Upper lobe of left lung (tissue), 6 donors: ENCODE results near the gene ATP8B3. TPM values are rescaled to one million over a fixed set of nuclear protein-coding genes. Genes with fewer than 3 reads are reported as not detected.
A peak's percentile ranks its signal among the peaks of the same experiment; 100 is the strongest.

Experiments used
- ATAC-seq, 2 donors: fragments of 200-7000 bp; cut with Tn5 transposase; one replicate each; pipeline ENCODE4 v1.9.1; 2022; ENCODE audit warnings: mild to moderate bottlenecking in 2 of 2, moderate library complexity in 2 of 2; ENCODE audit not compliant: low FRiP score in 2 of 2
- DNase-seq, 2 donors: peaks; one replicate each; pipeline ENCODE4 v3.0.0-alpha.2; 2019 to 2020
- H3K27ac ChIP-seq, 4 donors: fragments of 200-600 bp; sonication (generic); one replicate each; pipeline ENCODE4 v1.5.1; 2016 to 2019
- H3K27me3 ChIP-seq, 4 donors: fragments of 200-600 bp; sonication (generic); one replicate each; pipeline ENCODE4 v1.5.1; 2017 to 2019
- H3K36me3 ChIP-seq, 4 donors: fragments of 200-600 bp; sonication (generic); one replicate each; pipeline ENCODE4 v1.5.1; 2016 to 2019
- H3K4me1 ChIP-seq, 4 donors: fragments of 200-600 bp; sonication (generic); one replicate each; pipeline ENCODE4 v1.5.1; 2018 to 2019
- H3K4me3 ChIP-seq, 4 donors: fragments of 200-600 bp; sonication (generic); one replicate each; pipeline ENCODE4 v1.5.1; 2017 to 2019; ENCODE audit warnings: mild to moderate bottlenecking in 2 of 4, moderate library complexity in 1 of 4
- H3K9me3 ChIP-seq, 4 donors: fragments of 200-600 bp; sonication (generic); one replicate each; pipeline ENCODE4 v1.5.1; 2018 to 2019
- CTCF ChIP-seq, 6 experiments: fragments of 450-650 bp in 4 of 6; fragments of 200-600 bp in 2 of 6; sonication (generic) in 2 of 6; IDR thresholded peaks; one replicate each; pipeline ENCODE4 v1.5.1; 2016 to 2019; ENCODE audit warnings: antibody characterized with exemption in 6 of 6
- EP300 ChIP-seq, 4 donors: sonication (generic); formaldehyde crosslinking; IDR thresholded peaks; one replicate each; pipeline ENCODE4 v1.5.1; 2017; ENCODE audit warnings: antibody characterized with exemption in 4 of 4, control low read depth in 2 of 4
- POLR2A ChIP-seq, 4 donors: fragments of 450-650 bp; IDR thresholded peaks; one replicate each; pipeline ENCODE4 v1.5.1; 2016 to 2017; ENCODE audit warnings: antibody characterized with exemption in 4 of 4, mild to moderate bottlenecking in 2 of 4
- POLR2AphosphoS5 ChIP-seq, 2 donors: sonication (generic); formaldehyde crosslinking; IDR thresholded peaks; one replicate each; pipeline ENCODE4 v1.5.1; 2017; ENCODE audit warnings: antibody characterized with exemption in 2 of 2
- WGBS, 2 donors: methylation state at CpG; one replicate each; pipeline ENCODE4 v1.1.5; 2017 to 2018; 5-methylcytosine and 5-hydroxymethylcytosine counted together
- total RNA-seq, 6 donors: library from RNA; depleted of rRNA in 4 of 6; stranded (reverse); fragments of >200 nt in 4 of 6; gene quantifications; one replicate each; pipeline versions ENCODE4 v1.1.0 to v1.2.1, GENCODE V29; 2016 to 2021
- donor health status: DM: no; HTN: no; CAD: no; lungs with moderate emphysema.
- donor health status: DM: no; HTN: yes; CAD: no; lungs with severe emphysema.

ATP8B3 gene
- total RNA-seq, 6 donors from 2014 or later: under 0.01 to 6.2 (median 1.1) TPM

DNA sequence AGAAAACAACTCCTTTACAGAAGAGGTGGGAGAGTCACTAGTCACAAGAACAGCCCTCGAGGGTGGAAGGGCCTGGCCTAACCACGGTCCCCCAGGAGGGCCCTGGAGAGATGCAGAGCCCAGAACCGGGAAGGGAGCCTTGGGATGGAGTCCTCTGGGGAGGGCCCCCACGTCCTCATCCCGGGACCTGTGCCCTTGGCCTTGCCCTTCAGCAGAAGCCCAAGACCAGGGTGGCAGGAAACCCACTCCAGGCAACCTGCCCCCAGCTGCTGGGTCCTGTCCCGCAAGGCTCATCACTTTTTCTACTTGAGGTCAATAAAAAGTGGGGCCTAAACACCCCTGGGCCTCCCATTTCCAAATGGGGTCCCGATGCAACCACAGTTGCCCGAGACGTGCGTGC is 2.3 kb upstream of the ATP8B3 start:
- peak in 1 of 2 donors; percentile 31 for DNase-seq
- Histone ChIP-seq H3K27me3 (no peaks in the 10 kb centered on the region), H3K36me3 (peaks cover 32 to 50% (median 45%) of the 10 kb centered on the region in 4 donors), H3K27ac (no peak overlapping the region), H3K4me1 (peaks cover 12 to 21% (median 18%) of the 10 kb centered on the region in 4 donors), H3K4me3 (no peak overlapping the region), H3K9me3 (no peaks in the 10 kb centered on the region)
- no peak for ATAC-seq
- 84 to 89% methylated on average over 9 to 10 of the region's 10 CpGs for WGBS, 2 donors
- TF ChIP-seq POLR2AphosphoS5 (IDR thresholded peaks at IDR 0.05) (no peak), POLR2A (IDR thresholded peaks at IDR 0.05) (no peak), EP300 (IDR thresholded peaks at IDR 0.05) (no peak), CTCF (IDR thresholded peaks at IDR 0.05) (no peak)

GRCh38 chr19:1813192-1814182 is 1.4 kb upstream of the ATP8B3 start:
- no peak for TF ChIP-seq EP300 (IDR thresholded peaks at IDR 0.05)
- no peak for TF ChIP-seq POLR2A (IDR thresholded peaks at IDR 0.05)
- peak in 1 of 6 experiments; percentile 5 for TF ChIP-seq CTCF (IDR thresholded peaks at IDR 0.05)
- WGBS, 2 donors: 62 to 68% methylated on average over 12 to 21 of the region's 21 CpGs
- Histone ChIP-seq H3K9me3 (no peaks in the 10 kb centered on the region), H3K4me1 (peaks cover 12 to 21% (median 18%) of the 10 kb centered on the region in 4 donors), H3K27ac (peak overlapping the region in 2 of 4 donors; percentile 73 to 88), H3K4me3 (peak overlapping the region; percentile 27 to 60 (median 54)), H3K27me3 (no peaks in the 10 kb centered on the region), H3K36me3 (peaks cover 24 to 41% (median 36%) of the 10 kb centered on the region in 4 donors)
- no peak for ATAC-seq
- peak in 1 of 2 donors; percentile 22 for DNase-seq

GRCh38 chr19:1812426-1813191 is 533 bp upstream of the ATP8B3 start:
- peak; percentile 23 to 24 for TF ChIP-seq POLR2AphosphoS5 (IDR thresholded peaks at IDR 0.05)
- TF ChIP-seq EP300 (IDR thresholded peaks at IDR 0.05): no peak
- TF ChIP-seq POLR2A (IDR thresholded peaks at IDR 0.05): peak in 1 of 4 donors; percentile 61
- peak in 4 of 6 experiments; percentile 25 to 54 (median 42) for TF ChIP-seq CTCF (IDR thresholded peaks at IDR 0.05)
- peaks cover 12 to 21% (median 18%) of the 10 kb centered on the region in 4 donors for H3K4me1 ChIP-seq
- peak; percentile 93 to 94 for ATAC-seq
- peak overlapping the region; percentile 66 to 88 (median 76) for H3K27ac ChIP-seq
- no peaks in the 10 kb centered on the region for H3K27me3 ChIP-seq
- peaks cover 16 to 32% (median 27%) of the 10 kb centered on the region in 4 donors for H3K36me3 ChIP-seq
- H3K4me3 ChIP-seq: peak overlapping the region; percentile 27 to 60 (median 54)
- H3K9me3 ChIP-seq: no peaks in the 10 kb centered on the region
- 1 to 2% methylated on average over 47 of the region's 47 CpGs for WGBS, 2 donors
- peak; percentile 93 to 98 for DNase-seq

GRCh38 chr19:1811472-1811894 is 593 bp downstream of the ATP8B3 start:
- H3K36me3 ChIP-seq: peaks cover 8 to 21% (median 16%) of the 10 kb centered on the region in 4 donors
- DNase-seq (peak; percentile 59 to 75), ATAC-seq (peak in 1 of 2 donors; percentile 4)
- peak overlapping the region; percentile 33 to 88 (median 76) for H3K27ac ChIP-seq
- no peak for TF ChIP-seq POLR2AphosphoS5 (IDR thresholded peaks at IDR 0.05)
- WGBS, 2 donors: 23 to 24% methylated on average over 11 to 13 of the region's 13 CpGs
- H3K9me3 ChIP-seq: no peaks in the 10 kb centered on the region
- no peaks in the 10 kb centered on the region for H3K27me3 ChIP-seq
- peaks cover 12 to 21% (median 18%) of the 10 kb centered on the region in 4 donors for H3K4me1 ChIP-seq
- H3K4me3 ChIP-seq: peak overlapping the region in 3 of 4 donors; percentile 51 to 60 (median 56)
